ENCODE data around the gene C14orf132.

C14orf132 gene

DNA sequence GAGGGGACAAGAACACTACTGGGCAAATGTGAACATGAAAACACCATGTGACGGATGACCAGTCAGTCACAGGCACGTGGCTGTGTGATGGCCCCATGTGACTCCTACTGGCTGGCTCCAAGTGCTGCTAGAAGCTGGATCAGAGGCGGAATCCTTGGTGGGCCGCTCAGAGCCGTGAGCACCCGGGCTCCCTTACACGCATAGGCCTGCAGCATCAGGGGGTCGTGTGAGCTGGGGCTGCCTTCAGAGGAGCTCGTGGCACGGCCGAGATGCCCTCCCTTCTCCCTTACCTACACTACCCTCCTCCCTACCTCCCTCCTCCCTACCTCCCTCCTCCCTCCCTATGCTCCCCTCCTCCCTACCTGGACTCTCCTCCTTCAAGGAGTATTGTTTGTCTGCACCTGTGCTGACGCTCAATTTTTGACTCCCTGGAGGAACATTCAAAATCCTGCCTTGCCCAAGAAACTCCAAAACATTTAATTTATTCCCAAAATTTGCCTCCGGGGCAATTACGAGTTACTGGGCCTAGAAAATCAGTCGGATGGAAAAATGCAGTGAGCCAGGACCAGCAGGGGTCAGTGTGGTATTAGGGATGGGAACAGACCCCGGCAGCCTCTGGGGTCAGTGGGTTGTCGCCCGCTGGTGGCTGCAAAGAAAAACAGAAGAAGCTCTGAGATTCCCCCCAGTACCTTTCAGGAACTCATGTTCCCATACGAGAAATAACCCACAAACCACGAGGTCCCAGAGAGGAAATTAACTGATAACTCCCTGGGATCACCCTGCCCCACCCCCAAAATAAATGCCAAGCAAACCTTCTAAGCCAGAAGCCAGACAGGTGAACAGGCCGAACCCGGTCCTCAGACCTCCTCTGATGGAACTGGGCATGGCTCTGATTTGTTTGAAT, 61.3 kb downstream of the C14orf132 start:
- no peak for TF ChIP-seq POLR2A (IDR thresholded peaks at IDR 0.05; ENCODE audit: low read depth, low read length)
- FAIRE-seq = peak; percentile 62
- DNase-seq (ENCODE audit: insufficient read length, low spot score) = peak; percentile 82

DNA sequence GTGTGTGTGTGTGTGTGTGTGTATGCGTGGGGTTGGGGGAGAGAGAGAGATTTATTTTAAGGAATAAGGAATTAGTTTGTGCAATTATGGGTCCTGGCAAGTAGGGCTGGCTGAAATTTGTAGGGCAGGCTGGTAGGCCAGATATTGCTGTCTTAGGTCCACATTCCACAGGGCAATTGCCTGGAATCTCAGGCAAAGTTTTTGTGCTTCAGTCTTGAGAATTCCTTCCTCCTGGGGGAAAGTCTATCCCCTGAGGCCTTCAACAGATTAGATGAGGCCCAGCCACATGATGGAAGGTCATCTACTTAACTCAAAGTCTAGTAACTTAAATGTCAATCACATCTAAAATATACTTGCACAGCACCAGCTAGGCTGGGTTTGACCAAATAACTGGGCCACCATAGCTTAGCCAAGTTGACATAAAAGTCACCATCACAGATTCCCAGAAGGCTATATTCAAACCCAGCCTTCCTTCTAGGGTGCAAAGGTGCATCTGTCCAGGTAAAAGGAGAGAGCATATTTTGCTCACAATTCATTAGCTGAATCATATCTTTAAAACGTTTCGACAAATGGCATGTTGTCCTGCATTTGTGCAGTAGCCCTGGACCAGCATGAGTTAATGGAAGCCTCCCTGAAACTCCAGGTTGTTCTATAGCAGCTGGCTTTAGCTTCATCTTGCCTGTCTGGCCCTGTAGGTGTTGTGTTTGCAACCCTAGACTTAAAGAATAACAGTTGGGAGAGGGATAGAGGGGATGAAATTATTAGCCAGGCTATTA, 63.1 kb downstream of the C14orf132 start:
- no peak for TF ChIP-seq POLR2A (IDR thresholded peaks at IDR 0.05; ENCODE audit: low read depth, low read length)
- no peak for FAIRE-seq
- DNase-seq (ENCODE audit: insufficient read length, low spot score) = no peak

DNA sequence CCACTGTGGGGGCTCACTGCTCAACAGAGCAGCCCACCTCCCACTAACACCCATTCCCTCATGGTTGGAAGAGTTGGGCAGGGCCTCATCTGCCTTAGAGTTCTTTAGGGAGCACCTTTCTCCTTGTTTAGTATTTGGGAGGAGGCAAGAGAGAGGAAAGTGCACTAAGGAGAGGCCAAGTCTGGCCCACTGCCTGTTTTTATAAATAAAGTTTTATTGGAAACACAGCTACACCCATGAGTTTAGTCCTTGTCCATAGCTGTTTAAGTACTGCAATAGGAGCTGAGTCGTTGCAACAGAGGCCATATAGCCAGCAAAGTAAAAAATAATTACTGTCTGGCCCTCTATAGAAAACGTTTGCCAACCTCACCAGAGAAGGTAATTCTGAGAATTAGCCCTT, 63.9 kb downstream of the C14orf132 start:
- no peak for TF ChIP-seq POLR2A (IDR thresholded peaks at IDR 0.05; ENCODE audit: low read depth, low read length)
- DNase-seq (ENCODE audit: insufficient read length, low spot score) (no peak), FAIRE-seq (no peak)

GRCh38 chr14:96103560-96104460, 64.6 kb downstream of the C14orf132 start:
- TF ChIP-seq POLR2A (IDR thresholded peaks at IDR 0.05; ENCODE audit: low read depth, low read length) = no peak
- DNase-seq (ENCODE audit: insufficient read length, low spot score) = no peak
- no peak for FAIRE-seq

- no peak for FAIRE-seq
- DNase-seq (ENCODE audit: insufficient read length, low spot score) = no peak
- no peak for TF ChIP-seq POLR2A (IDR thresholded peaks at IDR 0.05; ENCODE audit: low read depth, low read length)
These were observed 65.4 kb downstream of the C14orf132 start for GRCh38 chr14:96104469-96105057.

DNA sequence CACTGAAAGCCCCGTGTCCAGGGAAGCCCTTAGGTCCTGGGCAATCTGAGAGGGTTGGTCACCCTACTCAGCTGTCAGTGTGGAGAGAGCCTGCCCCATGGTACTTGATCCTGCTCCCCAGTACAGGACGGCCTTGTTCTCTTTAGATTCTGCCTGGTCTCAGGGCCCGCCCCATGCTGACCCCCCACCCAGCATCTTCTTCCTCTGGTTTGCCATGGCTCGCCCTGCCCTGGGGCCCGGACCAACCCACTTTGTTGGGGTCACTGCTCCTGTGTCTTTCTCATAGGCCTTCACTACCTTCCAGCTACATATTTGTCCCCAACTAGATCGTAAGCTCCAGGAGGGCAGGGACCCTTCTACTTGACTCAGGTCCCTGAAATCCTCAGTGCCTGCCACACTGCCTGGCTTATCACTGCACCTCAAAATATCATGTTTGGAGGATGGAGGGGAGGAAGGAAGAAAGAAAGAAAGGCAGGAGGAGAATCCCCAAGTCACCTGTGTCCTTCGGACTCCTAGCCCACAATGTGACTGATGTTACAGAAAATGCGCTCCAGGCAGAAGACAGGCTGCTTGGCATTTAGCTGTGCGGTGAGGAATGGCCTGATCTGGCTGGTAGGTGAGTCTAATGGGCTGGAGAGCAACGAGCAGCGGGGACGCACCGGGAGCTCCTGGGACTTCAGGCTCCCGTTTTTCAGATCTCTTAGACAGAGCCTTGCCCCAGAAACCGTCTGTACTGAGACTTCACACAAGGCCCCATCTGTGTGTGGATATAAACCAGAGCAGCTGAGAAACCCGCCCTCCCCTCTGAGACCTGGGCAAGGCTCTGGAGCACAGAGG, 66.1 kb downstream of the C14orf132 start:
- TF ChIP-seq POLR2A (IDR thresholded peaks at IDR 0.05; ENCODE audit: low read depth, low read length) = no peak
- FAIRE-seq (no peak), DNase-seq (ENCODE audit: insufficient read length, low spot score) (no peak)

GRCh38 chr14:96105926-96106441, 66.8 kb downstream of the C14orf132 start:
- DNase-seq (ENCODE audit: insufficient read length, low spot score) (no peak), FAIRE-seq (no peak)
- no peak for TF ChIP-seq POLR2A (IDR thresholded peaks at IDR 0.05; ENCODE audit: low read depth, low read length)

- no peak for FAIRE-seq
These were observed 67.7 kb downstream of the C14orf132 start for GRCh38 chr14:96106891-96107290.

GRCh38 chr14:96108061-96108795, 69.1 kb downstream of the C14orf132 start:
- FAIRE-seq = no peak
- no peak for DNase-seq (ENCODE audit: insufficient read length, low spot score)

More at GRCh38 chr14:96106891-96107290, 67.7 kb downstream of the C14orf132 start:
- no peak for TF ChIP-seq POLR2A (IDR thresholded peaks at IDR 0.05; ENCODE audit: low read depth, low read length)
- DNase-seq (ENCODE audit: insufficient read length, low spot score) = no peak

GRCh38 chr14:96108911-96109310, 69.7 kb downstream of the C14orf132 start:
- TF ChIP-seq POLR2A (IDR thresholded peaks at IDR 0.05; ENCODE audit: low read depth, low read length) = no peak
- DNase-seq (ENCODE audit: insufficient read length, low spot score) = no peak
- no peak for FAIRE-seq

More at GRCh38 chr14:96108061-96108795, 69.1 kb downstream of the C14orf132 start:
- TF ChIP-seq POLR2A (IDR thresholded peaks at IDR 0.05; ENCODE audit: low read depth, low read length) = no peak

DNA sequence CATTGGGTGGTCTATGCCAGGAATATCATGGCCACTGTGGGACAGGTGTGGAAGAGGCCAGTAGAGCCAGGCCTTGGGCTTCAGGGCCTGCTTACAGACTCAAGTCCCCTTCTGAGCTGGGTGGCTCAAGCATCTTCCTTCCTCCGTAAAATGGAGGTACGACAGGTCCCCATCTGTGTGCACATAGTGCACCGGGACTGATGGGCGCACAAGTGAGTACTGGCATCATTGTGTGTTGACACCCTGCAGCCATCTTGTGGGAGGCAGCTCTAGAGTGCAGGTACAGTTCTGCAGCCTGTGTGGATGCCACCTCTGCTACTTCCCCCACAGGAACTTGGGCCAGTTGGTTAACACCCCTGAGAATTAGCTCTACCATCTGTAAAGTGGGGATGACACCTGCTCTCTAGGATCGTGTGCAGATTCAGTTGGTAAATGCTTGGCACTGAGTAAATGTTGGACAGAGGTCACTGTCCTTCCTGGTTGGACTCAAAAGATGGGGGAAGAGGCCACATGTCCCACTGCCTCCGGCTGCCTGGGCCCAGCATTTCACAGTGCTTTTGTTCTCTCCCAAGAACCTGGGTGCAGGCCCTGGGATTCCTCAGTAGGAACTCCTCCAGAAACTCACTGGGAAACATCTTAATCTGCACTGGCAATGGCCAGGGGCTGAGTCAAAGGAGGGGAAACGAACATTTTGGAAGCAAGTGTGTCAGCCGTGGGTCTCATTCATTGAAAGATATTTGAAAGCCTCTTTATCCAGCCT, 70.6 kb downstream of the C14orf132 start:
- DNase-seq (ENCODE audit: insufficient read length, low spot score) = no peak
- no peak for FAIRE-seq
- no peak for TF ChIP-seq POLR2A (IDR thresholded peaks at IDR 0.05; ENCODE audit: low read depth, low read length)

All from H54 (cell line).